Fibroblast of lung (primary cell): ENCODE measurements around the gene CHST9. TPM values are rescaled to one million over a fixed set of nuclear protein-coding genes. Genes with fewer than 3 reads are reported as not detected.
"Not testable (repeated sequence)": the region's sequence is repeated elsewhere in the genome, so short reads cannot be mapped to it uniquely, and the experiment has no call there.

Experiments used
- DNase-seq, 2 donors: peaks; one replicate each; pipeline versions ENCODE4 v3.0.0 to v3.0.0-alpha.2; 2010; ENCODE audit warnings: low read depth in 2 of 2
- H2AFZ ChIP-seq: 2 replicates; pipeline ENCODE4 v1.5.1; 2012; ENCODE audit warnings: low read length, control low read depth, inconsistent platforms
- H3K27ac ChIP-seq: 2 replicates; pipeline ENCODE4 v1.5.1; 2011; ENCODE audit warnings: low read length, control low read depth; ENCODE audit not compliant: insufficient read depth
- H3K27me3 ChIP-seq: 2 replicates; pipeline ENCODE4 v1.5.1; 2011; ENCODE audit warnings: mild to moderate bottlenecking, low read length; ENCODE audit not compliant: control insufficient read depth, insufficient read depth
- H3K36me3 ChIP-seq: 2 replicates; pipeline ENCODE4 v1.5.1; 2011; ENCODE audit warnings: low read length; ENCODE audit not compliant: control insufficient read depth, insufficient read depth
- H3K4me1 ChIP-seq: 2 replicates; pipeline ENCODE4 v1.5.1; 2011; ENCODE audit warnings: low read length; ENCODE audit not compliant: control insufficient read depth, insufficient read depth; ENCODE audit errors: extremely low read depth
- H3K4me2 ChIP-seq: 2 replicates; pipeline ENCODE4 v1.5.1; 2011; ENCODE audit warnings: low read length, control low read depth; ENCODE audit not compliant: insufficient read depth; ENCODE audit errors: extremely low read depth
- H3K4me3 ChIP-seq, 4 experiments: fragments of 200-600 bp in 1 of 4; sonication (generic) in 1 of 4; replicated peaks in 1 of 4; 2 replicates each; pipeline ENCODE4 v1.5.1; 2011 to 2016; ENCODE audit warnings: low read length in 4 of 4, low read depth in 3 of 4, mild to moderate bottlenecking in 3 of 4, control low read depth in 2 of 4, inconsistent platforms in 1 of 4, mixed read lengths in 1 of 4; ENCODE audit not compliant: insufficient read depth in 1 of 4; ENCODE audit errors: control extremely low read depth in 1 of 4
- H3K79me2 ChIP-seq: 2 replicates; pipeline ENCODE4 v1.5.1; 2012; ENCODE audit warnings: mild to moderate bottlenecking, low read length, inconsistent platforms; ENCODE audit not compliant: control insufficient read depth, insufficient read depth
- H3K9ac ChIP-seq: 2 replicates; pipeline ENCODE4 v1.5.1; 2011; ENCODE audit warnings: mild to moderate bottlenecking, low read length, control low read depth; ENCODE audit not compliant: insufficient read depth
- H3K9me3 ChIP-seq: 2 replicates; pipeline ENCODE4 v1.5.1; 2012; ENCODE audit warnings: low read depth, low read length; ENCODE audit not compliant: control insufficient read depth, insufficient read depth
- H4K20me1 ChIP-seq: 2 replicates; pipeline ENCODE4 v1.5.1; 2011; ENCODE audit warnings: low read length; ENCODE audit not compliant: control insufficient read depth, insufficient read depth; ENCODE audit errors: extremely low read depth
- EZH2 ChIP-seq: IDR thresholded peaks from 2 replicates; pipeline ENCODE4 v1.5.1; 2012; ENCODE audit warnings: low read length, control low read depth, mild to moderate bottlenecking; ENCODE audit errors: missing control alignments
- polyA plus RNA-seq, 2 donors: library from polyadenylated mRNA; depleted of rRNA in 1 of 2; stranded (reverse) in 1 of 2; unstranded in 1 of 2; fragments of >200 nt; gene quantifications; 2 replicates each; pipeline ENCODE4 v1.2.1, GENCODE V29; 2011 to 2012; ENCODE audit warnings: missing spikeins in 1 of 2
- total RNA-seq: library from RNA; depleted of rRNA; stranded (reverse); fragments of >200 nt; gene quantifications from 2 replicates; pipeline ENCODE4 v1.2.1, GENCODE V29; 2014
- TF ChIP-seq, protein P1 (sequence below), 2 donors: IDR thresholded peaks in 1 of 2; conservative IDR thresholded peaks in 1 of 2; 1 replicate in 1 of 2; 2 replicates in 1 of 2; pipeline ENCODE4 v1.5.1; 2011 to 2012; ENCODE audit warnings: low read length in 2 of 2, control low read depth in 1 of 2, inconsistent platforms in 1 of 2, low read depth in 1 of 2, mild to moderate bottlenecking in 1 of 2

The CHST9 gene
- total and polyA plus RNA-seq, 2 donors (not counting 1 experiment from before 2014, with no cell fraction given) = not detected

DNA sequence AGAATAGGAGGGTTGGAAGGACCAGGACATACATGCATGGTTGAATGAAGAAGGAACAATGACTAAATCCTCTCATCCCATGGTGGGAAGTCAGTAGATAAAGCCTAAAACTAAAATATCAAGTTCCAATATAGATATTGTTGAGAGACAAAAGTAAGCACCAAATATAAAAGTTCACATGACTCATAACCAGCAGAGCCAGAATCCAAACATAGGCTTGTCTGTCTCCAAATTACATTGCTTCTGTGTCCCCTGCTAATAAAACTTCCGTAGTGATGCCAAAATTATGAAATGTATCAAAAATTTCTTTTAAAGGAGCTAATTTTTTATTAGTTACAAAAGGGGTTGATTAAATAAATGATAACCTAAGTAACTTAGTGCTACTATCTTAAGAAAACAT lies 19.7 kb downstream of the CHST9 start:
- Histone ChIP-seq H3K4me1 (no peaks in the 10 kb centered on the region), H3K4me2 (no peak overlapping the region), H3K9me3 (no peaks in the 10 kb centered on the region), H3K27me3 (no peaks in the 10 kb centered on the region), H3K4me3 (no peak overlapping the region), H3K36me3 (no peaks in the 10 kb centered on the region), H3K9ac (no peak overlapping the region), H4K20me1 (no peaks in the 10 kb centered on the region), H2AFZ (no peak overlapping the region), H3K79me2 (no peaks in the 10 kb centered on the region), H3K27ac (no peak overlapping the region)
- DNase-seq = no peak
- TF ChIP-seq, protein P1, sequence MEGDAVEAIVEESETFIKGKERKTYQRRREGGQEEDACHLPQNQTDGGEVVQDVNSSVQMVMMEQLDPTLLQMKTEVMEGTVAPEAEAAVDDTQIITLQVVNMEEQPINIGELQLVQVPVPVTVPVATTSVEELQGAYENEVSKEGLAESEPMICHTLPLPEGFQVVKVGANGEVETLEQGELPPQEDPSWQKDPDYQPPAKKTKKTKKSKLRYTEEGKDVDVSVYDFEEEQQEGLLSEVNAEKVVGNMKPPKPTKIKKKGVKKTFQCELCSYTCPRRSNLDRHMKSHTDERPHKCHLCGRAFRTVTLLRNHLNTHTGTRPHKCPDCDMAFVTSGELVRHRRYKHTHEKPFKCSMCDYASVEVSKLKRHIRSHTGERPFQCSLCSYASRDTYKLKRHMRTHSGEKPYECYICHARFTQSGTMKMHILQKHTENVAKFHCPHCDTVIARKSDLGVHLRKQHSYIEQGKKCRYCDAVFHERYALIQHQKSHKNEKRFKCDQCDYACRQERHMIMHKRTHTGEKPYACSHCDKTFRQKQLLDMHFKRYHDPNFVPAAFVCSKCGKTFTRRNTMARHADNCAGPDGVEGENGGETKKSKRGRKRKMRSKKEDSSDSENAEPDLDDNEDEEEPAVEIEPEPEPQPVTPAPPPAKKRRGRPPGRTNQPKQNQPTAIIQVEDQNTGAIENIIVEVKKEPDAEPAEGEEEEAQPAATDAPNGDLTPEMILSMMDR (conservative IDR thresholded peaks at IDR 0.05 in 1 of 2, IDR thresholded peaks at IDR 0.05 in 1 of 2; ENCODE audit: low read depth in 1 of 2, low read length in 2 of 2) = no peak
- no peak for TF ChIP-seq EZH2

DNA sequence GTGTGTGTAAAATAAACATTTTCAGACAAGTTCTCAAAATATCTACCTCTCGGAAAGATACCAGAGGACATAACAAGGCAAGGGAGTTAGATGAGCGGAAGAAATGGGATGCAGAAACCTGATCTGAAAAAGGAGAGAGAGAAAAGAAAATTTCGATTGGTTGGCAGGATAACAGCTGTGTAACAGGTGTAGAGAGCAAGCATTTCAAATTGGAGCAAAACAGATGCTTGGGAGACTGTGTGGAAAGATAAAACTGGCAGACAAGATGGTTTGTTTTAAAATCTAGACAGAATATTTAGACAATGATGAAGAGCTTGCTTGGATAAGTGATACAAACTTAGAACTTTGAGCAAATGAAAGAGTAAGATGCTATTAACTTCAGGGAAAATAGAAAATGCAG lies 20.2 kb downstream of the CHST9 start:
- Histone ChIP-seq H3K36me3 (no peaks in the 10 kb centered on the region), H2AFZ (no peak overlapping the region), H3K79me2 (no peaks in the 10 kb centered on the region), H3K4me1 (no peaks in the 10 kb centered on the region), H3K9me3 (no peaks in the 10 kb centered on the region), H3K27me3 (no peaks in the 10 kb centered on the region), H3K4me3 (no peak overlapping the region), H3K27ac (no peak overlapping the region), H3K4me2 (no peak overlapping the region), H3K9ac (no peak overlapping the region), H4K20me1 (no peaks in the 10 kb centered on the region)
- DNase-seq = no peak
- TF ChIP-seq EZH2 = no peak
- TF ChIP-seq, protein P1 (conservative IDR thresholded peaks at IDR 0.05 in 1 of 2, IDR thresholded peaks at IDR 0.05 in 1 of 2; ENCODE audit: low read depth in 1 of 2, low read length in 2 of 2) = no peak

DNA sequence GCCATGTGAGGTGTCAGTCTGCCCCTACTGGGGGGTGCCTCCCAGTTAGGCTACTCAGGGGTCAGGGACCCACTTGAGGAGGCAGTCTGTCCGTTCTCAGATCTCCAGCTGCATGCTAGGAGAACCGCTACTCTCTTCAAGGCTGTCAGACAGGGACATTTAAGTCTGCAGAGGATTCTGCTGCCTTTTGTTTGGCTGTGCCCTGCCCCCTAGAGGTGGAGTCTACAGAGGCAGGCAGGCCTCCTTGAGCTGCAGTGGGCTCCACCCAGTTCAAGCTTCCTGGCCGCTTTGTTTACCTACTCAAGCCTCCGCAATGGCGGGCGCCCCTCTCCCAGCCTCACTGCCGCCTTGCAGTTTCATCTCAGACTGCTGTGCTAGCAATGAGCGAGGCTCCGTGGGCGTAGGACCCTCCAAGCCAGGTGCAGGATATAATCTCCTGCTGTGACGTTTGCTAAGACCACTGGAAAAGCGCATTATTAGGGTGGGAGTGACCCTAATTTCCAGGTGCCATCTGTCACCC lies 21.9 kb downstream of the CHST9 start:
- DNase-seq, H3K4me1 ChIP-seq, H3K9ac ChIP-seq, H3K9me3 ChIP-seq, H3K36me3 ChIP-seq, H3K79me2 ChIP-seq, H4K20me1 ChIP-seq, H3K4me3 ChIP-seq, H3K27me3 ChIP-seq, H3K27ac ChIP-seq, H3K4me2 ChIP-seq, H2AFZ ChIP-seq: not testable (repeated sequence)

DNA sequence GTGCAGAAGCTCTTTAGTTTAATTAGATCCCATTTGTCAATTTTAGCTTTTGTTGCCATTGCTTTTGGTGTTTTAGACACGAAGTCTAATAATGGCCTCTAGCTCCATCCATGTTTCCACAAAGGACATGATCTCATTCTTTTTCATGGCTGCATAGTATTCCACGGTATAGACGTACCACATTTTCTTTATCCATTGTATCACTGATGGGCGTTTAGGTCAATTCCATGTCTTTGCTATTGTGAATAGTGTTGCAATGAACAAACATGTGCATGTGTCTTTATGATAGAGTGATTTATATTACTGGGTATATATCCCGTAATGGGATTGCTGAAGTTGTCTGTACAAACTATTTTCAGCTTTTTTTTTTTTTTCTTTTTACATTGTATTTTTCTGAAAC lies 35.9 kb downstream of the CHST9 start:
- H3K4me2 ChIP-seq, H3K79me2 ChIP-seq, H3K4me1 ChIP-seq, DNase-seq, H3K27me3 ChIP-seq, H3K9me3 ChIP-seq, H3K36me3 ChIP-seq, H3K4me3 ChIP-seq, H2AFZ ChIP-seq, H4K20me1 ChIP-seq, H3K9ac ChIP-seq, H3K27ac ChIP-seq: not testable (repeated sequence)
